ENCODE data around the gene MXRA7.
"Not testable (repeated sequence)": the region's sequence is repeated elsewhere in the genome, so short reads cannot be mapped to it uniquely, and the experiment has no call there.

Gene MXRA7

DNA sequence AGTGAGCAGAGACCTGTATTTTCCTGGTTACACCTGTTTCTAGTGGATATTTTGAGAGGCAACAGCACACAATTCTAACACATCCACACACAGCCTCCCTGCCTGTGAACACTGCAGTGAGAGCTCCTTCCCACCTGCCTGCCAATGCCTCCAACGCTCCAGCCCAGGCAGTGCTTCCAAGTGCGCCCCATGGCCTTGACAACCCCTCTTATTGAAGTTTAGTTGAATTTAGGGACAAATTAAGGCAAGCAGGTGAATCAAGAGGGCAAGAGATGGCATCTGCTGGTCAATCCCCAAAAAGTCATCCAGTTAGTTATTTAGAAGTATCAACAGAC is 4.7 kb upstream of the MXRA7 start:
- Mint-ChIP-seq H3K9me3 (no peaks in the 10 kb centered on the region), H3K27ac (peak overlapping the region; percentile 73), H3K4me3 (no peak overlapping the region), H3K36me3 (ENCODE audit: low read depth) (peaks cover 52% of the 10 kb centered on the region), H3K4me1 (ENCODE audit: low read depth) (peaks cover 40% of the 10 kb centered on the region), H3K27me3 (ENCODE audit: low read depth) (no peaks in the 10 kb centered on the region)
- DNase-seq (ENCODE audit: low spot score): no peak

- peaks cover 47% of the 10 kb centered on the region for H3K36me3 Mint-ChIP-seq (ENCODE audit: low read depth)
- H3K9me3 Mint-ChIP-seq: no peaks in the 10 kb centered on the region
- DNase-seq (ENCODE audit: low spot score): peak; percentile 56
- peaks cover 40% of the 10 kb centered on the region for H3K4me1 Mint-ChIP-seq (ENCODE audit: low read depth)
- H3K27me3 Mint-ChIP-seq (ENCODE audit: low read depth): no peaks in the 10 kb centered on the region
- peak overlapping the region; percentile 31 for H3K4me3 Mint-ChIP-seq
- peak overlapping the region; percentile 73 for H3K27ac Mint-ChIP-seq
Observed at GRCh38 chr17:76714822-76715495, 4.2 kb upstream of the MXRA7 start.

DNA sequence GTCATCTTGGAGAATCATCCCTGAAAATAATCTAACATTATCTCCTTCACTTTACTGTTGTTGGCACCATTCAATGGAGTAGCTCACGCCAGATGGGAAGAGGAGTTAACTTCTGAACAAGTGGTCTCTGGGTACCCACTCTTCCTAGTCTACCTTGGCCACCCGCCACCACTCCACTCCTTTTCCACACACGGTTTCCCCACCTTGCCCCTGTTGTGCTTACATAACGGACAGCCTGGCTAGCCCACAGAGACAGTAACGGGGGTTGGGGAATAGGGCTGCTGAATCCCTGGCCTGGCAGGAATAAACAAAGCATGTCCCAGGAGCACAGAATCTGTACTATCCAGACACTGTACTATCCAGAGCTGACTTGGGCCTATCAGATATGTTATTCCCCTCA is 3.6 kb upstream of the MXRA7 start:
- H3K4me3 Mint-ChIP-seq: no peak overlapping the region
- no peaks in the 10 kb centered on the region for H3K9me3 Mint-ChIP-seq
- peaks cover 2% of the 10 kb centered on the region for H3K27me3 Mint-ChIP-seq (ENCODE audit: low read depth)
- peaks cover 42% of the 10 kb centered on the region for H3K36me3 Mint-ChIP-seq (ENCODE audit: low read depth)
- DNase-seq (ENCODE audit: low spot score): no peak
- H3K27ac Mint-ChIP-seq: no peak overlapping the region
- H3K4me1 Mint-ChIP-seq (ENCODE audit: low read depth): peaks cover 40% of the 10 kb centered on the region

GRCh38 chr17:76713765-76714164 is 3.0 kb upstream of the MXRA7 start:
- H3K27ac Mint-ChIP-seq: no peak overlapping the region
- H3K36me3 Mint-ChIP-seq (ENCODE audit: low read depth): peaks cover 37% of the 10 kb centered on the region
- H3K27me3 Mint-ChIP-seq (ENCODE audit: low read depth): peaks cover 6% of the 10 kb centered on the region
- H3K4me1 Mint-ChIP-seq (ENCODE audit: low read depth): peaks cover 42% of the 10 kb centered on the region
- H3K9me3 Mint-ChIP-seq: no peaks in the 10 kb centered on the region
- DNase-seq (ENCODE audit: low spot score): no peak
- H3K4me3 Mint-ChIP-seq: no peak overlapping the region

DNA sequence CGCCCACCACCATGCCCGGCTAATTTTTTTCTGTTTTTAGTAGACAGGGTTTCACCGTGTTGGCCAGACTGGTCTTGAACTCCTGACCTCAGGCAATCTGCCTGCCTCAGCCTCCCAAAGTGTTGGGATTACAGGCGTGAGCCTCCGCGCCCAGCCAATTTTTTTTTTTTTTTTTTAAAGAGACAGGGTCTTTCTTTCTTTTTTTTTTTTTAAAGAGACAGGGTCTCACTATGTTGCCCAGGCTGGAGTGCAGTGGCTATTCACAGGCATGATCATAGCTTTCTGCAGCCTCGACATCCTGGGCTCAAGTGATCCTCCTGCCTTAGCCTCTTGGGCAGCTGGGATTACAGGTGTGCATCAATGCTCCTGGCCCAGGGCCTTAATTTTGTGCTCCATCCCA is 1.6 kb upstream of the MXRA7 start:
- peaks cover 42% of the 10 kb centered on the region for H3K4me1 Mint-ChIP-seq (ENCODE audit: low read depth)
- not testable (repeated sequence) for H3K9me3 Mint-ChIP-seq; H3K27ac Mint-ChIP-seq; DNase-seq (ENCODE audit: low spot score); H3K4me3 Mint-ChIP-seq
- peaks cover 11% of the 10 kb centered on the region for H3K27me3 Mint-ChIP-seq (ENCODE audit: low read depth)
- peaks cover 32% of the 10 kb centered on the region for H3K36me3 Mint-ChIP-seq (ENCODE audit: low read depth)

GRCh38 chr17:76709951-76710862 is 558 bp downstream of the MXRA7 start:
- Mint-ChIP-seq H3K4me1 (ENCODE audit: low read depth) (peaks cover 26% of the 10 kb centered on the region), H3K27me3 (ENCODE audit: low read depth) (peaks cover 11% of the 10 kb centered on the region), H3K4me3 (peak overlapping the region; percentile 73), H3K36me3 (ENCODE audit: low read depth) (peaks cover 19% of the 10 kb centered on the region)
- not testable (repeated sequence) for H3K9me3 Mint-ChIP-seq; H3K27ac Mint-ChIP-seq; DNase-seq (ENCODE audit: low spot score)

GRCh38 chr17:76709077-76709950 is 1.5 kb downstream of the MXRA7 start:
- Mint-ChIP-seq H3K27me3 (ENCODE audit: low read depth) (peaks cover 11% of the 10 kb centered on the region), H3K4me1 (ENCODE audit: low read depth) (peaks cover 19% of the 10 kb centered on the region), H3K9me3 (no peaks in the 10 kb centered on the region), H3K36me3 (ENCODE audit: low read depth) (peaks cover 14% of the 10 kb centered on the region), H3K27ac (no peak overlapping the region), H3K4me3 (peak overlapping the region; percentile 73)
- DNase-seq (ENCODE audit: low spot score): no peak

- Mint-ChIP-seq H3K4me1 (ENCODE audit: low read depth) (peaks cover 9% of the 10 kb centered on the region), H3K4me3 (no peak overlapping the region), H3K36me3 (ENCODE audit: low read depth) (peaks cover 4% of the 10 kb centered on the region), H3K9me3 (no peaks in the 10 kb centered on the region), H3K27ac (no peak overlapping the region), H3K27me3 (ENCODE audit: low read depth) (peaks cover 11% of the 10 kb centered on the region)
- no peak for DNase-seq (ENCODE audit: low spot score)
Observed at GRCh38 chr17:76707985-76708807, 2.6 kb downstream of the MXRA7 start.

DNA sequence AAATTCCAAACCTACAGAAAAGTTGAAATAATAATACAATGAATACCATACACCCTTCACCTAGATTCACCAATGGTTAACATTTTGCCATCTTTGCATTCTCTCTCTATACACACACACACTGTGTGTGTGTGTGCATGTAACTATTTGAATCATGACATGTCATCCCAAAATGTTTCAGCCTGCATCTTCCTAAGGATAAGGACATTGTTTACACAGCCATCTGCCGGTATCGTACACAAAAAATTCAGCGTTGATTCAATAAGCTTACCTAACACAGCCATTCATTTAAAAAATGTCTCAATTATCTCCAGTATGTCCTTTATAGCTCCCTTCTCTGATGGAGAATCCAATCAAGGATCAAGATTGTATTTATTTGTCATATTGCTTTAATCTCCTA is 3.9 kb downstream of the MXRA7 start:
- no peak for DNase-seq (ENCODE audit: low spot score)
- Mint-ChIP-seq H3K4me3 (no peak overlapping the region), H3K9me3 (no peaks in the 10 kb centered on the region), H3K36me3 (ENCODE audit: low read depth) (no peaks in the 10 kb centered on the region), H3K27ac (no peak overlapping the region), H3K4me1 (ENCODE audit: low read depth) (peaks cover 7% of the 10 kb centered on the region), H3K27me3 (ENCODE audit: low read depth) (peaks cover 11% of the 10 kb centered on the region)

GRCh38 chr17:76704805-76705204 is 6.0 kb downstream of the MXRA7 start:
- no peaks in the 10 kb centered on the region for H3K36me3 Mint-ChIP-seq (ENCODE audit: low read depth)
- peaks cover 2% of the 10 kb centered on the region for H3K4me1 Mint-ChIP-seq (ENCODE audit: low read depth)
- no peak overlapping the region for H3K4me3 Mint-ChIP-seq
- H3K27ac Mint-ChIP-seq: no peak overlapping the region
- peaks cover 11% of the 10 kb centered on the region for H3K27me3 Mint-ChIP-seq (ENCODE audit: low read depth)
- DNase-seq (ENCODE audit: low spot score): no peak
- no peaks in the 10 kb centered on the region for H3K9me3 Mint-ChIP-seq

GRCh38 chr17:76702941-76703637 is 7.7 kb downstream of the MXRA7 start:
- no peaks in the 10 kb centered on the region for H3K9me3 Mint-ChIP-seq
- no peak for DNase-seq (ENCODE audit: low spot score)
- no peaks in the 10 kb centered on the region for H3K36me3 Mint-ChIP-seq (ENCODE audit: low read depth)
- no peaks in the 10 kb centered on the region for H3K27me3 Mint-ChIP-seq (ENCODE audit: low read depth)
- H3K4me3 Mint-ChIP-seq: no peak overlapping the region
- no peaks in the 10 kb centered on the region for H3K4me1 Mint-ChIP-seq (ENCODE audit: low read depth)
- H3K27ac Mint-ChIP-seq: no peak overlapping the region

- Mint-ChIP-seq H3K27ac (no peak overlapping the region), H3K36me3 (ENCODE audit: low read depth) (no peaks in the 10 kb centered on the region), H3K4me3 (no peak overlapping the region), H3K4me1 (ENCODE audit: low read depth) (no peaks in the 10 kb centered on the region), H3K27me3 (ENCODE audit: low read depth) (peaks cover 2% of the 10 kb centered on the region), H3K9me3 (no peaks in the 10 kb centered on the region)
- no peak for DNase-seq (ENCODE audit: low spot score)
Observed at GRCh38 chr17:76702076-76702475, 8.7 kb downstream of the MXRA7 start.

GRCh38 chr17:76701471-76701967 is 9.2 kb downstream of the MXRA7 start:
- Mint-ChIP-seq H3K36me3 (ENCODE audit: low read depth) (no peaks in the 10 kb centered on the region), H3K27ac (no peak overlapping the region), H3K4me3 (no peak overlapping the region), H3K9me3 (no peaks in the 10 kb centered on the region), H3K4me1 (ENCODE audit: low read depth) (no peaks in the 10 kb centered on the region), H3K27me3 (ENCODE audit: low read depth) (peaks cover 2% of the 10 kb centered on the region)
- DNase-seq (ENCODE audit: low spot score): no peak

Measured in T-helper 2 cell treated with Interferon-gamma antibody and Interleukin-4, amounts not matched to agents 5 μg/mL and 100 μg/mL, for 36 hours (primary cell).